Tongue (tissue), 2 donors: ENCODE data around the gene RTN4RL2. TPM values are rescaled to one million over a fixed set of nuclear protein-coding genes. Genes with fewer than 3 reads are reported as not detected.

Experiments used
- DNase-seq: peaks from one replicate; pipeline ENCODE4 v3.0.0-alpha.2; 2015
- total RNA-seq: library from RNA; depleted of rRNA; stranded (reverse); fragments of >200 nt; gene quantifications from one replicate; pipeline ENCODE4 v1.2.3, GENCODE V29; 2014

Gene RTN4RL2
- 0.21 TPM for total RNA-seq

- peak; percentile 69 for DNase-seq
These were observed at the start of gene RTN4RL2 for GRCh38 chr11:57460022-57460757. Gene RTN4RL2 (plus strand): TSS chr11:57460528. CDS start chr11:57460866, 338 bp downstream.

GRCh38 chr11:57413681-57414080 is 46.6 kb upstream of the RTN4RL2 start:
- DNase-seq: no peak

GRCh38 chr11:57414612-57415212 is 45.6 kb upstream of the RTN4RL2 start:
- no peak for DNase-seq

GRCh38 chr11:57416436-57416835 is 43.9 kb upstream of the RTN4RL2 start:
- no peak for DNase-seq

GRCh38 chr11:57417056-57417455 is 43.3 kb upstream of the RTN4RL2 start:
- DNase-seq: no peak

GRCh38 chr11:57418131-57418530 is 42.2 kb upstream of the RTN4RL2 start:
- no peak for DNase-seq

- no peak for DNase-seq
These were observed 41.2 kb upstream of the RTN4RL2 start for GRCh38 chr11:57419146-57419545.

- no peak for DNase-seq
These were observed 39.3 kb upstream of the RTN4RL2 start for GRCh38 chr11:57421066-57421465.

GRCh38 chr11:57421805-57422204 is 38.5 kb upstream of the RTN4RL2 start:
- DNase-seq: no peak

DNA sequence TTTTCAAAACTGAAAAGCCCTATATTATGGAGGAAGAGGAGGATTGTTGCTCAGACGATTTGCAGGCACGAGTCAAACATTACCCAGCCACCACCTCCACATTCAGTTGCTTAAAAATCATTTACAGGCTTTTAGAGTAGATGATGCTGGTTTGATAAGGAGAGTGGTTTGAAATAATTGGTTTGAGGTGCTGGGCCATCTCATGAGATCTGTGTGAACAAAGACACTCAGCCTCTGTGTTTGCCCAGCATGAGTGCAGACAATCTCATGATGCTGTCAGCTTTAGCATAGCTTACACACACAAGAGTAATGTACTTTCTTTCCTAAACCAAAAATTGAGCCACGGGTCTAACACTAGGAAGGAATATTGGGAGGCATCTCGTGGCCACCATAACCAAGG is 37.7 kb upstream of the RTN4RL2 start:
- DNase-seq: no peak

DNA sequence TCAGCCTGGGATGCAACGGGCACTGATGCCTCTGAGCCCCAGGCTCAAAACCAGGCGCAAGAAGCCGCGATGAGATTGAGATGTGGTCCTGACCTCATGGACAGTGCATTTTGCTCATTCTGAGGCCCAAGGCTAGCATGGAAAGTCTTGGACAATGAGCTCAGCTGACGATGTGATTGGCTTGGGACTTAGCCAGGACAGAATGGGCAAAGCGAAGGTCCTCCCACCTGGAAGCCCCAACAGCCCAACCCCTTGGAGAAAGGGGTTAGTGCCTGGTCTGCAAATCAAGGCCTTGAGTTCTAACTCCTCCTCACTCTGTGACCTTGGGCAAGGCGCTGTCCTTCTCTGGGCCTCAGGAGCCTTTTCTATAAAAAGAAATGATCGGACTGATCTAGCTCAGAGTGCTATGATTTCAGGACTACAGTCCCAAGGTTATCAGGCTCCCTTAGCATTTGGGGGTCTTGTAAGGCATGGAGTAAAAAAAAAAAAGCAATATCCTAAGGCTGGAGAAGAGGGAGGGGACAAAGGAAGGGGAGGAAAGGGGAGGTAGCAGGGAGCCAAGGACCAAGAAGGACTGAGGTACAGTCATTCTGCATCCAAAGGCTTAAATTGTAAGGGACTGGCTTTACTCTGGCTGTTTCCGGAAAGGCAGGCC is 36.1 kb upstream of the RTN4RL2 start:
- DNase-seq: no peak

DNA sequence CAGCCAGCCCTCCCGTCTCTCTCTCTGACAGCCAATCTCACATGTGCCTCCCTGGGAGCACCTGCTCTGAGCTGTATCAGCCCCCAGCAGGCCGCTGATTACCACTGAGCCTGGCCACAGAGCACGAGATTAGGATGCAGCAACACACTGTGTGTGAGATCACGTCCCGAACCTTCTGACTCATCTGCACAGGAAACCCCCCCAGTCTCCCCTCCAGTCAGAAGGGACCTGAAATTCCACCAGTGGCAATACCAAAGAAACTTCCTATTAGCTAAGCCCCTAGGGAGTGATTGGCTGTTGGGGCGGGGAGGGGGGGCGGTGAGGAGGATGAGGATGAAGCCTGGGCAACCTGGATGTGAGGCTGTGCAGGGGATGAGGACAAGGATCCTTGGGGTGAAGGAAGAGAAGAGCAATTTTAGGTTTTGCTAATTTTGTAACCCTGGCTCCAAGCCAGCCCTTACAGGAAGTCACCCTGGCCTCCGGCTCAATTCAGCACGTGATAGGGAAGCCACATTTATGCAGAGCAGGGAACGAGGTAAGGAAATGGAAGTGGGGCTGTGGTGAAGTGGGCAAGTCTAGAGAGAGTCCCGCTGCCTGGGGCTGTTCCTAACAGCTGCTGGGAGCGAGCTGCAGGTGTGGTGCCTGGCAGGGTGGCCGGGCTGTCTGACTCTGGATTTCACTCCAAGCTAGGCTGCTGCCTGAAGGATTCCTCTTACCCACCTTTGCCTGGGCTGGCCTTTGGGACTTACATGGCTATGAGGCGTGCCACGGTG is 35.4 kb upstream of the RTN4RL2 start:
- peak; percentile 47 for DNase-seq

GRCh38 chr11:57425565-57426438 is 34.5 kb upstream of the RTN4RL2 start:
- DNase-seq: peak; percentile 52

DNA sequence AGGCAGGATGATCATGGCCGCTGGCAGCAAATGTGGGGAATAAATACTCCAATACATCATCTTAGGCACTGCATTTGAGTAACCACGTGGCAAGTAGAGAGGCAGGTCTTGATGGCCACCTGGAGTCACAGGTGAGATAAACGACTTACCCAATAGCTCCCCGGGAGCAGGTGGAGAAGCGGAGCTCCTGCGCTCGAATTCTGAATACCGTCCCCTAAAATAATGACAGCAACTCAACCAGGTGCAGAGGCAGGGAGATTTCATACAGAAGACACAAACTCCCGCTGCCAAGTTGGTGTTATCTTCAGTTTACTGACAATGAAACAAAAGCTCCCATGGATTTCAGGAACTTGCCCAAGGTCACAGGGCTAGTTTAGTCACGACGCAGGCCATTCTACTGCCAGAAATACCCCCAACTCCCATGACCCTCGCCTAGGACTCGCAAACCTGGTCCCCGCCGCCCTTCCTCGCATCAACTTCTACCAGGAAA is 33.8 kb upstream of the RTN4RL2 start:
- peak; percentile 34 for DNase-seq

GRCh38 chr11:57426929-57427726 is 33.2 kb upstream of the RTN4RL2 start, which contains the start of gene SLC43A3:
Gene SLC43A3 (minus strand): TSS chr11:57427121. CDS start chr11:57426172, 949 bp downstream.
- peak; percentile 80 for DNase-seq

GRCh38 chr11:57427727-57428082 is 32.6 kb upstream of the RTN4RL2 start:
- DNase-seq: peak; percentile 78

- no peak for DNase-seq
These were observed 31.7 kb upstream of the RTN4RL2 start for GRCh38 chr11:57428643-57429042.

DNA sequence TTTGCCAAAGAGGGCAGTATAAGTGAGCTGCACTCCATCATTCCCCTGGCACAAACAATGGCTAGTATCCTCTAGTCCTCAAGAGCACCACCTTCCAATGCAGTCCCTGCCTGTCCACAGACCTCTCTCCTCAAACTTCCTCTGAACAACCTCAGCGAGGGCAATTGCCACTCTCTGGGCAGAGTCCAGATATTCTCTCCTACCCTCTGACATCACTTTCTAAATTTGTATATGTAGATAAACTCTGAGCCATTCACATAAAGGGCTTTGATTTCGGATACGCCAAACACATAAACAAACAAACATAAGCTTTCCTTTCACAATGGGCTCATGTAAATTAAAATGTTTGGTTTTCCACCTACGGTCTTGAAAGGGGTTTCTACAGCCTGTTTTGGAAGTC is 30.4 kb upstream of the RTN4RL2 start:
- no peak for DNase-seq

DNA sequence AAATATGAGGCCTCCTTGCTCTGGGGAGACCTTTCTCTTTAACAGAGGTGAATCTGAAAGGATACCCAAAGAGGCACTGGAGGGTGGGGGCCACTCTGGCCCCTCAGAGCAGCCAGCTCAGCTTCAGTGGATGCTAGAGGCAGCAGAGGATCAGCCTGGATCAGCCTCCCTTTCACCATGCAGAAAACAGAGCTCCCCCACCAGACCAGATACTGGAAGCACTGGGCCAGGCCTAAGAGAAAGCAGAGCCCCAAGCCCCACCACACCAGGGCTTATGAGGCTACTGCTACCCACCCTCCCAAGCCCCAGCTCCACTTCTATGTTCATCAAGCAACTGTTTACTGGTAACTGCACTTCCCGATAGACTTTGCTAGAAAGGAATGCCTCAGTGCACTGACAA is 29.4 kb upstream of the RTN4RL2 start:
- DNase-seq: no peak

GRCh38 chr11:57432149-57432561 is 28.2 kb upstream of the RTN4RL2 start:
- DNase-seq: no peak
